Measurements from ENCODE around the gene FFAR3.
"Not testable (repeated sequence)": the region's sequence is repeated elsewhere in the genome, so short reads cannot be mapped to it uniquely, and the experiment has no call there.

The FFAR3 gene

GRCh38 chr19:35369522-35369921, 11.3 kb downstream of the FFAR3 start:
- no peak for TF ChIP-seq MAX (IDR thresholded peaks at IDR 0.05; ENCODE audit: low read depth, low read length)
- no peak for TF ChIP-seq MYC (IDR thresholded peaks at IDR 0.05; ENCODE audit: low read depth, low read length)
- no peak for TF ChIP-seq POLR2A (IDR thresholded peaks at IDR 0.05; ENCODE audit: extremely low read depth, insufficient read length)
- TF ChIP-seq CTCF (IDR thresholded peaks at IDR 0.05; ENCODE audit: low read depth, low read length), result no peak
- DNase-seq (ENCODE audit: low read depth), result no peak
- no peak overlapping the region for H3K4me3 ChIP-seq (ENCODE audit: low read depth, low read length)

- no peak for DNase-seq (ENCODE audit: low read depth)
- TF ChIP-seq MAX (IDR thresholded peaks at IDR 0.05; ENCODE audit: low read depth, low read length) (no peak), MYC (IDR thresholded peaks at IDR 0.05; ENCODE audit: low read depth, low read length) (no peak), POLR2A (IDR thresholded peaks at IDR 0.05; ENCODE audit: extremely low read depth, insufficient read length) (no peak), CTCF (IDR thresholded peaks at IDR 0.05; ENCODE audit: low read depth, low read length) (no peak)
Measured at GRCh38 chr19:35370722-35371121, 12.5 kb downstream of the FFAR3 start, which contains the start of gene GPR42. TSS of gene GPR42 (plus strand) at chr19:35371068. CDS start at chr19:35371360, 292 bp downstream.

GRCh38 chr19:35373492-35373891, 15.2 kb downstream of the FFAR3 start:
- DNase-seq (ENCODE audit: low read depth), result no peak
- TF ChIP-seq MYC (IDR thresholded peaks at IDR 0.05; ENCODE audit: low read depth, low read length), result no peak
- TF ChIP-seq POLR2A (IDR thresholded peaks at IDR 0.05; ENCODE audit: extremely low read depth, insufficient read length), result no peak
- TF ChIP-seq CTCF (IDR thresholded peaks at IDR 0.05; ENCODE audit: low read depth, low read length), result no peak
- TF ChIP-seq MAX (IDR thresholded peaks at IDR 0.05; ENCODE audit: low read depth, low read length), result no peak
- H3K4me3 ChIP-seq (ENCODE audit: low read depth, low read length), result no peak overlapping the region

More at GRCh38 chr19:35370722-35371121, 12.5 kb downstream of the FFAR3 start, which contains the start of gene GPR42:
- no peak within 1 kb of the TSS for H3K4me3 ChIP-seq (ENCODE audit: low read depth, low read length)

GRCh38 chr19:35374031-35374430, 15.8 kb downstream of the FFAR3 start:
- not testable (repeated sequence) for DNase-seq (ENCODE audit: low read depth); H3K4me3 ChIP-seq (ENCODE audit: low read depth, low read length)

- H3K4me3 ChIP-seq (ENCODE audit: low read depth, low read length), result no peak overlapping the region
- TF ChIP-seq POLR2A (IDR thresholded peaks at IDR 0.05; ENCODE audit: extremely low read depth, insufficient read length) (no peak), MAX (IDR thresholded peaks at IDR 0.05; ENCODE audit: low read depth, low read length) (no peak), MYC (IDR thresholded peaks at IDR 0.05; ENCODE audit: low read depth, low read length) (no peak), CTCF (IDR thresholded peaks at IDR 0.05; ENCODE audit: low read depth, low read length) (no peak)
- no peak for DNase-seq (ENCODE audit: low read depth)
Measured at GRCh38 chr19:35375505-35376307, 17.4 kb downstream of the FFAR3 start.

GRCh38 chr19:35377656-35378055, 19.4 kb downstream of the FFAR3 start:
- no peak for DNase-seq (ENCODE audit: low read depth)
- H3K4me3 ChIP-seq (ENCODE audit: low read depth, low read length), result no peak overlapping the region
- TF ChIP-seq CTCF (IDR thresholded peaks at IDR 0.05; ENCODE audit: low read depth, low read length) (no peak), MYC (IDR thresholded peaks at IDR 0.05; ENCODE audit: low read depth, low read length) (no peak), MAX (IDR thresholded peaks at IDR 0.05; ENCODE audit: low read depth, low read length) (no peak), POLR2A (IDR thresholded peaks at IDR 0.05; ENCODE audit: extremely low read depth, insufficient read length) (no peak)
